HepG2 (cell line): ENCODE results near the gene KCTD14. TPM values are rescaled to one million over a fixed set of nuclear protein-coding genes. Genes with fewer than 3 reads are reported as not detected.
A peak's percentile ranks its signal among the peaks of the same experiment; 100 is the strongest.

Experiments used
- CCDC6 ChIP-seq: sonication (generic); formaldehyde crosslinking; IDR thresholded peaks from 2 replicates; pipeline ENCODE4 v1.8.1; 2022; ENCODE audit warnings: mild to moderate bottlenecking, missing genetic modification reagents, moderate library complexity
- FOXA3 ChIP-seq: IDR thresholded peaks from 2 replicates; pipeline ENCODE4 v1.6.1; 2016; ENCODE audit warnings: missing genetic modification reagents, missing compliant biosample characterization
- HIVEP1 ChIP-seq: sonication (generic); formaldehyde crosslinking; IDR thresholded peaks from 2 replicates; pipeline ENCODE4 v1.4.0; 2020; ENCODE audit warnings: mild to moderate bottlenecking, missing genetic modification reagents
- HNRNPLL ChIP-seq: fragments of 200-400 bp; formaldehyde crosslinking; IDR thresholded peaks from 2 replicates; pipeline ENCODE4 v1.6.1; 2017; ENCODE audit warnings: mild to moderate bottlenecking, low read depth, low read length; ENCODE audit not compliant: poor library complexity, severe bottlenecking
- KAT7 ChIP-seq: IDR thresholded peaks from 2 replicates; pipeline ENCODE4 v1.6.1; 2018; ENCODE audit warnings: borderline replicate concordance, missing compliant biosample characterization
- MAF1 ChIP-seq: sonication (generic); formaldehyde crosslinking; IDR thresholded peaks from 2 replicates; pipeline ENCODE4 v1.5.0; 2020; ENCODE audit warnings: missing genetic modification reagents, borderline replicate concordance
- MAZ ChIP-seq, 2 experiments: sonication (generic) in 1 of 2; formaldehyde crosslinking in 1 of 2; IDR thresholded peaks; 2 replicates each; pipeline versions ENCODE4 v1.5.0 to v1.6.1; 2012 to 2020; ENCODE audit warnings: low read depth in 2 of 2, mild to moderate bottlenecking in 2 of 2, borderline replicate concordance in 1 of 2, improper control_type of control experiment in 1 of 2, low read length in 1 of 2, missing genetic modification reagents in 1 of 2, moderate library complexity in 1 of 2
- MED1 ChIP-seq: sonication (generic); formaldehyde crosslinking; IDR thresholded peaks from 2 replicates; pipeline ENCODE4 v1.4.0; 2020; ENCODE audit warnings: missing genetic modification reagents
- MIXL1 ChIP-seq: IDR thresholded peaks from 2 replicates; pipeline ENCODE4 v1.6.1; 2016
- MXD4 ChIP-seq: IDR thresholded peaks from 2 replicates; pipeline ENCODE4 v1.6.1; 2016; ENCODE audit warnings: mild to moderate bottlenecking, missing biosample characterization, missing genetic modification reagents
- MYNN ChIP-seq: sonication (generic); formaldehyde crosslinking; IDR thresholded peaks from 2 replicates; pipeline ENCODE4 v1.4.0; 2020; ENCODE audit warnings: mild to moderate bottlenecking, low read depth, missing genetic modification reagents
- NFKBIZ ChIP-seq: IDR thresholded peaks from 2 replicates; pipeline ENCODE4 v1.6.1; 2018; ENCODE audit warnings: missing genetic modification reagents, missing compliant biosample characterization
- SMAD9 ChIP-seq: sonication (generic); formaldehyde crosslinking; IDR thresholded peaks from 2 replicates; pipeline ENCODE4 v1.5.1; 2020; ENCODE audit warnings: mild to moderate bottlenecking, missing genetic modification reagents
- TOE1 ChIP-seq: sonication (generic); formaldehyde crosslinking; IDR thresholded peaks from 2 replicates; pipeline ENCODE4 v1.4.0; 2020; ENCODE audit warnings: mild to moderate bottlenecking, missing genetic modification reagents
- ZFP91 ChIP-seq: sonication (generic); formaldehyde crosslinking; IDR thresholded peaks from 2 replicates; pipeline ENCODE4 v1.9.0; 2022; ENCODE audit warnings: missing genetic modification reagents, mild to moderate bottlenecking, borderline replicate concordance
- ZNF205 ChIP-seq: IDR thresholded peaks from 2 replicates; pipeline ENCODE4 v1.6.1; 2018; ENCODE audit warnings: missing biosample characterization, missing genetic modification reagents
- ZNF503 ChIP-seq: sonication (generic); formaldehyde crosslinking; IDR thresholded peaks from 2 replicates; pipeline ENCODE4 v1.4.0; 2020; ENCODE audit warnings: missing genetic modification reagents
- ZNF543 ChIP-seq: sonication (generic); formaldehyde crosslinking; IDR thresholded peaks from 2 replicates; pipeline ENCODE4 v1.4.0; 2020; ENCODE audit warnings: mild to moderate bottlenecking, missing genetic modification reagents
- ZNF550 ChIP-seq: sonication (generic); formaldehyde crosslinking; IDR thresholded peaks from 2 replicates; pipeline ENCODE4 v1.4.0; 2020; ENCODE audit warnings: mild to moderate bottlenecking, missing genetic modification reagents, borderline replicate concordance
- ZNF567 ChIP-seq: sonication (generic); formaldehyde crosslinking; IDR thresholded peaks from 2 replicates; pipeline ENCODE4 v1.8.1; 2023; ENCODE audit warnings: mild to moderate bottlenecking, missing genetic modification reagents, borderline replicate concordance
- ZNF589 ChIP-seq: sonication (generic); formaldehyde crosslinking; conservative IDR thresholded peaks from 2 replicates; pipeline ENCODE4 v1.8.0; 2022; ENCODE audit warnings: mild to moderate bottlenecking, moderate library complexity, missing genetic modification reagents
- ZNF772 ChIP-seq: sonication (generic); formaldehyde crosslinking; IDR thresholded peaks from 2 replicates; pipeline ENCODE4 v1.5.0; 2020; ENCODE audit warnings: mild to moderate bottlenecking, missing genetic modification reagents
- ZNF839 ChIP-seq: sonication (generic); formaldehyde crosslinking; IDR thresholded peaks from 2 replicates; pipeline ENCODE4 v1.4.0; 2020; ENCODE audit warnings: missing genetic modification reagents, mild to moderate bottlenecking, borderline replicate concordance
- ZNF891 ChIP-seq: sonication (generic); formaldehyde crosslinking; IDR thresholded peaks from 2 replicates; pipeline ENCODE4 v1.5.0; 2020; ENCODE audit warnings: mild to moderate bottlenecking, missing genetic modification reagents
- polyA plus RNA-seq, 8 experiments: library from polyadenylated mRNA; depleted of rRNA in 3 of 8; stranded (reverse) in 7 of 8; unstranded in 1 of 8; fragments of >200 nt; fragmentation: Illumina TruSeq in 4 of 8; extraction: Trizol in 4 of 8; gene quantifications; 2 replicates each; pipeline versions ENCODE4 v1.2.1 to v1.2.3, GENCODE V29; 2011 to 2016; ENCODE audit warnings: low read depth in 4 of 8, missing spikeins in 1 of 8, mixed read lengths in 1 of 8; ENCODE audit not compliant: insufficient read depth in 1 of 8
- total RNA-seq, 5 experiments: library from RNA; depleted of rRNA; stranded (reverse); fragments of >200 nt; fragmentation: Illumina TruSeq; extraction: Trizol; gene quantifications; 2 replicates each; pipeline ENCODE4 v1.2.3, GENCODE V29; 2016; ENCODE audit warnings: low read depth in 1 of 5
- TF ChIP-seq, protein P1 (sequence below): sonication (generic); formaldehyde crosslinking; IDR thresholded peaks from 2 replicates; pipeline ENCODE4 v1.4.0; 2020; ENCODE audit warnings: missing genetic modification reagents, mild to moderate bottlenecking, borderline replicate concordance

KCTD14 gene
- total and polyA plus RNA-seq, 2 of the 13 experiments (the other 11 are each of a cell fraction or from before 2014, with no cell fraction given) = 10.3 to 15.6 TPM

DNA sequence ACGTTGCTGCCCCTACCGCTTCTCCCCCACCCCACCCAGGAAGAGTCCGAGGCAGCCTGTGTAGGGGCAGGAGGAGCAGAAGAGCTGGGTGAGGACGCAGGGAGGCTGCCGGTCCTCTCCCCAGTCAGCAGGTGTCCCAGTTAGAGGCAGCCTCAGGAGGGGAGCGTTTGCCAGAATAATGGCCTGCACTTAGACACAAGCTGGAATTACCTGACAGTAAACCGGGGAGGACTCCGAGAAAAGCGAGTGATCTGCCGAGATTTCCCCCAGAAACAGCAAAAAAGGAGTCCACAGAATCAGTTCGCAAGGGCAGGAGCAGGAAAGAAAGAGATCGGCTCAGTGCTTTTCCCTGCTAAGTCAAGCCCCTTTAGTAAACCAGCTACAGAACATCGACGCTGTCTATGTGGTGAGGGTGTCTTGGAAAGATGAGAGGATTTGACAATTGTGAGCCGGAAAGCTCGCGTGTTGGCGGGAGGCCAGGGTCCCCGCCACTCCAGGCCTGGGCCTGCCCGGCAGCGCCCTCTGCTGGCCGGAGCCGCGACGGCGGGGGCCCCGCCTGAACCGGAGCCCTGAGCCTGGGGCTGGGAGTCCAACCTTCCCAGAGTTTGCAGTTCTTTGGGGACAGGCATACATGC, 22.9 kb upstream of the KCTD14 start (continued):
- TF ChIP-seq ZNF550 (CRISPR knock-in tag) (no peak), MED1 (peak; percentile 62; the same call in 1 of the 2 replicates), MIXL1 (CRISPR knock-in tag) (peak; percentile 73), MXD4 (CRISPR knock-in tag) (peak; percentile 61; the same call in 1 of the 2 replicates), TOE1 (CRISPR knock-in tag) (0 out of 2 replicates have a peak, but pooled peaks have one; percentile 50), ZNF772 (CRISPR knock-in tag) (0 out of 2 replicates have a peak, but pooled peaks have one; percentile 36), HIVEP1 (CRISPR knock-in tag) (no peak), HNRNPLL (peak; percentile 36), ZNF567 (peak; percentile 69; the same call in 1 of the 2 replicates), ZFP91 (CRISPR knock-in tag) (peak; percentile 86), CCDC6 (CRISPR knock-in tag) (peak; percentile 85), ZNF589 (CRISPR knock-in tag) (no peak), MAF1 (CRISPR knock-in tag) (no peak), SMAD9 (CRISPR knock-in tag) (peak; percentile 73; the same call in 1 of the 2 replicates), ZNF503 (CRISPR knock-in tag) (peak; percentile 30; the same call in 1 of the 2 replicates), ZNF891 (CRISPR knock-in tag) (0 out of 2 replicates have a peak, but pooled peaks have one; percentile 55), MAZ (IDR thresholded peaks at IDR 0.05; ENCODE audit: borderline replicate concordance, low read depth, low read length) (peak; percentile 94), MAZ (CRISPR knock-in tag; IDR thresholded peaks at IDR 0.05; ENCODE audit: low read depth) (peak; percentile 93), NFKBIZ (peak; percentile 51; the same call in 1 of the 2 replicates), FOXA3 (CRISPR knock-in tag) (peak; percentile 38; the same call in 1 of the 2 replicates), MYNN (0 out of 2 replicates have a peak, but pooled peaks have one; percentile 48), ZNF205 (CRISPR knock-in tag) (peak; percentile 82; the same call in 1 of the 2 replicates), ZNF543 (CRISPR knock-in tag) (peak; percentile 81; the same call in 1 of the 2 replicates), ZNF839 (CRISPR knock-in tag) (0 out of 2 replicates have a peak, but pooled peaks have one; percentile 56), KAT7 (CRISPR knock-in tag) (peak; percentile 68; the same call in 1 of the 2 replicates)
- TF ChIP-seq, protein P1, sequence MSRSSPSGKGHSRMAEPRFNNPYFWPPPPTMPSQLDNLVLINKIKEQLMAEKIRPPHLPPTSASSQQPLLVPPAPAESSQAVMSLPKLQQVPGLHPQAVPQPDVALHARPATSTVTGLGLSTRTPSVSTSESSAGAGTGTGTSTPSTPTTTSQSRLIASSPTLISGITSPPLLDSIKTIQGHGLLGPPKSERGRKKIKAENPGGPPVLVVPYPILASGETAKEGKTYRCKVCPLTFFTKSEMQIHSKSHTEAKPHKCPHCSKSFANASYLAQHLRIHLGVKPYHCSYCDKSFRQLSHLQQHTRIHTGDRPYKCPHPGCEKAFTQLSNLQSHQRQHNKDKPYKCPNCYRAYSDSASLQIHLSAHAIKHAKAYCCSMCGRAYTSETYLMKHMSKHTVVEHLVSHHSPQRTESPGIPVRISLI = peak; percentile 56; the same call in 1 of the 2 replicates
